GM19395 (cell line): Measurements from ENCODE around the gene LRG1.

Source experiments
- ATAC-seq: cut with Tn5 transposase; IDR thresholded peaks from one replicate; pipeline ENCODE4 v1.9.1; 2021; ENCODE audit warnings: mild to moderate bottlenecking, moderate library complexity; ENCODE audit not compliant: unreplicated experiment

The LRG1 gene

GRCh38 chr19:4539693-4540581, at the start of gene LRG1:
Gene LRG1, minus strand, starts transcription at chr19:4540036. Its CDS starts 23 bp downstream, at chr19:4540013.
- no peak for ATAC-seq

GRCh38 chr19:4588291-4588761, 48.5 kb upstream of the LRG1 start:
- ATAC-seq, result no peak

GRCh38 chr19:4587527-4587926, 47.7 kb upstream of the LRG1 start:
- no peak for ATAC-seq

- ATAC-seq, result no peak
These were observed 46.9 kb upstream of the LRG1 start for GRCh38 chr19:4586691-4587090.

GRCh38 chr19:4586245-4586644, 46.4 kb upstream of the LRG1 start:
- ATAC-seq, result no peak

- no peak for ATAC-seq
These were observed 45.7 kb upstream of the LRG1 start for GRCh38 chr19:4585556-4585955.

- ATAC-seq, result no peak
These were observed 45.0 kb upstream of the LRG1 start for GRCh38 chr19:4584670-4585460.

- ATAC-seq, result no peak
These were observed 44.3 kb upstream of the LRG1 start for GRCh38 chr19:4583961-4584669.

- ATAC-seq, result no peak
These were observed 43.4 kb upstream of the LRG1 start for GRCh38 chr19:4582980-4583842.

GRCh38 chr19:4581666-4582553, 42.1 kb upstream of the LRG1 start:
- ATAC-seq, result no peak

- no peak for ATAC-seq
These were observed 41.3 kb upstream of the LRG1 start for GRCh38 chr19:4580961-4581665.

GRCh38 chr19:4580021-4580901, 40.4 kb upstream of the LRG1 start:
- no peak for ATAC-seq

- ATAC-seq, result no peak
These were observed 39.6 kb upstream of the LRG1 start for GRCh38 chr19:4579389-4579788.

- no peak for ATAC-seq
These were observed 38.9 kb upstream of the LRG1 start for GRCh38 chr19:4578552-4579248.

- no peak for ATAC-seq
These were observed 37.4 kb upstream of the LRG1 start for GRCh38 chr19:4577020-4577782.
